Testis (tissue), 3 donors: ENCODE data around the gene RNF180. TPM values are rescaled to one million over a fixed set of nuclear protein-coding genes. Genes with fewer than 3 reads are reported as not detected.

Experiments
- DNase-seq: peaks from one replicate; pipeline ENCODE4 v3.0.0-alpha.2; 2019
- H3K27ac ChIP-seq, 2 donors: fragments of 200-600 bp; sonication (generic); one replicate each; pipeline ENCODE4 v1.5.1; 2019
- H3K27me3 ChIP-seq: fragments of 200-600 bp; sonication (generic); one replicate; pipeline ENCODE4 v1.5.1; 2019
- H3K36me3 ChIP-seq: fragments of 200-600 bp; sonication (generic); one replicate; pipeline ENCODE4 v1.5.1; 2017; ENCODE audit warnings: low read depth; ENCODE audit errors: missing control alignments
- H3K4me1 ChIP-seq: fragments of 200-600 bp; sonication (generic); one replicate; pipeline ENCODE4 v1.5.1; 2019
- H3K4me3 ChIP-seq, 2 donors: fragments of 200-600 bp; sonication (generic); one replicate each; pipeline ENCODE4 v1.5.1; 2017 to 2019
- H3K9me3 ChIP-seq: fragments of 200-600 bp; sonication (generic); one replicate; pipeline ENCODE4 v1.5.1; 2017
- POLR2A ChIP-seq: fragments of 450-650 bp; IDR thresholded peaks from one replicate; pipeline ENCODE4 v1.6.1; 2017; ENCODE audit warnings: antibody characterized with exemption, mild to moderate bottlenecking, moderate library complexity
- WGBS, 2 donors: methylation state at CpG; one replicate each; pipeline ENCODE4 v1.1.5; 2018; 5-methylcytosine and 5-hydroxymethylcytosine counted together
- intact Hi-C: fragments of 100-400 bp; cut with DNase I; formaldehyde crosslinking; loops from one replicate; pipeline ENCODE4 v1.15.1; 2023; ENCODE audit warnings: low total_unique reads
- polyA plus RNA-seq: library from polyadenylated mRNA; stranded (reverse); fragments of 350-450 nt; fragmentation: Illumina TruSeq; extraction: RNeasy Lipid Tissue Mini Kit (QIAGEN cat#74804); gene quantifications from one replicate; pipeline ENCODE4 v1.2.3, GENCODE V29; 2014; ENCODE audit warnings: low read depth, low replicate concordance; ENCODE audit not compliant: insufficient read depth
- total RNA-seq, 2 donors: library from RNA; depleted of rRNA; stranded (reverse); fragments of >200 nt; gene quantifications; one replicate each; pipeline ENCODE4 v1.2.3, GENCODE V29; 2016
- TF ChIP-seq, protein P1 (sequence below), 3 experiments: fragments of 450-650 bp in 2 of 3; fragments of 200-600 bp in 1 of 3; sonication (generic) in 1 of 3; IDR thresholded peaks; one replicate each; pipeline ENCODE4 v1.5.1; 2016 to 2019; ENCODE audit warnings: antibody characterized with exemption in 3 of 3, mild to moderate bottlenecking in 2 of 3, moderate library complexity in 1 of 3

RNF180 gene
- total and polyA plus RNA-seq, 3 donors from 2014 or later: 4.5 to 25.6 (median 23.1) TPM

DNA sequence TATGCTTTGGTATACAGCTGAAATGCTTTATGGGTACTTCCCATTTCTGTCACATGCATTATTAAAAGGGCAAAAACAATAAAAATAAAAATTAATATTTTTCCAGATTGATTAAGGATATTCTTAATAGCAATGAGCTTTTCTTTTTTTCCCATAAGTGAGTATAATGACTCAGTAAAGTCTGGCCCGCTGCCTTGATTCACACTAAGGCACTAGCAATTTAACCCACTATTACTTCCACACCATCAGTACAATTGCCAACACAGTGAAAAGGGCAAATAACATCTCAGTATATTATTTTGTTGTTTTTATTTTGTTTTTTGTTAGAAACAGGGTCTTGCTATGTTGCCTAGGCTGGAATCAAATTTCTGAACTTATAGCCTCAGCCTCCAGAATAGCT lies 150.1 kb downstream of the RNF180 start:
- TF ChIP-seq POLR2A: no peak
- TF ChIP-seq, protein P1, sequence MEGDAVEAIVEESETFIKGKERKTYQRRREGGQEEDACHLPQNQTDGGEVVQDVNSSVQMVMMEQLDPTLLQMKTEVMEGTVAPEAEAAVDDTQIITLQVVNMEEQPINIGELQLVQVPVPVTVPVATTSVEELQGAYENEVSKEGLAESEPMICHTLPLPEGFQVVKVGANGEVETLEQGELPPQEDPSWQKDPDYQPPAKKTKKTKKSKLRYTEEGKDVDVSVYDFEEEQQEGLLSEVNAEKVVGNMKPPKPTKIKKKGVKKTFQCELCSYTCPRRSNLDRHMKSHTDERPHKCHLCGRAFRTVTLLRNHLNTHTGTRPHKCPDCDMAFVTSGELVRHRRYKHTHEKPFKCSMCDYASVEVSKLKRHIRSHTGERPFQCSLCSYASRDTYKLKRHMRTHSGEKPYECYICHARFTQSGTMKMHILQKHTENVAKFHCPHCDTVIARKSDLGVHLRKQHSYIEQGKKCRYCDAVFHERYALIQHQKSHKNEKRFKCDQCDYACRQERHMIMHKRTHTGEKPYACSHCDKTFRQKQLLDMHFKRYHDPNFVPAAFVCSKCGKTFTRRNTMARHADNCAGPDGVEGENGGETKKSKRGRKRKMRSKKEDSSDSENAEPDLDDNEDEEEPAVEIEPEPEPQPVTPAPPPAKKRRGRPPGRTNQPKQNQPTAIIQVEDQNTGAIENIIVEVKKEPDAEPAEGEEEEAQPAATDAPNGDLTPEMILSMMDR (IDR thresholded peaks at IDR 0.05): no peak
- intact Hi-C loops: no loop called here

DNA sequence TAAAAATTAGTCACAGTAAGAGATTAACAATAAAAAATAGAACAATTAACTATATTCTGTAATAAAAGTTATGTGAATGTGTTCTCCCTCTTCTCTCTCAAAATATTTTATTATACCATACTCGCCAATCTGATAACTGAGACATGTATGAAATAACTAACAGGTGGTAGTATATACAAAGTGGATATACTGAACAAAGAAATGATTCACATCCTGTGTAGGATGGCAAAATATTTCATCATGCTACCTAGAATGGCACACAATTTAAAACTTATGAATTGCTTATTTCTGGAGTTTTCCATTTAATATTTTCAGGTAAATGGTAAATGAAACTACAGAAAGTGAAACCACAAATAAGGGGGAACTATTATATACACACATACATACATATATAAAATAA lies 152.5 kb downstream of the RNF180 start:
- no peak for TF ChIP-seq POLR2A
- TF ChIP-seq, protein P1 (IDR thresholded peaks at IDR 0.05): no peak
- Histone ChIP-seq H3K27me3 (no peaks in the 10 kb centered on the region), H3K9me3 (no peaks in the 10 kb centered on the region), H3K27ac (no peak overlapping the region), H3K36me3 (no peaks in the 10 kb centered on the region), H3K4me1 (no peaks in the 10 kb centered on the region), H3K4me3 (no peak overlapping the region)
- 83 to 95% methylated on average over 1 of the region's 1 CpG for whole genome bisulfite sequencing, 2 donors
- no peak for DNase-seq
- intact Hi-C loops: no loop called here

More for the DNA sequence above, 150.1 kb downstream of the RNF180 start:
- no peaks in the 10 kb centered on the region for H3K36me3 ChIP-seq
- H3K4me3 ChIP-seq: no peak overlapping the region
- 87 to 89% methylated on average over 1 of the region's 1 CpG for whole genome bisulfite sequencing, 2 donors
- no peaks in the 10 kb centered on the region for H3K4me1 ChIP-seq
- no peaks in the 10 kb centered on the region for H3K27me3 ChIP-seq
- H3K27ac ChIP-seq: no peak overlapping the region
- DNase-seq: no peak
- no peaks in the 10 kb centered on the region for H3K9me3 ChIP-seq

- intact Hi-C loops: no loop called here
- H3K27ac ChIP-seq: no peak overlapping the region
- no peak for TF ChIP-seq POLR2A
- TF ChIP-seq, protein P1 (IDR thresholded peaks at IDR 0.05): no peak
- no peaks in the 10 kb centered on the region for H3K9me3 ChIP-seq
- no peaks in the 10 kb centered on the region for H3K36me3 ChIP-seq
- no peaks in the 10 kb centered on the region for H3K4me1 ChIP-seq
- no peak overlapping the region for H3K4me3 ChIP-seq
- no peak for DNase-seq
- WGBS, 2 donors: 85 to 93% methylated on average over 1 of the region's 1 CpG
- no peaks in the 10 kb centered on the region for H3K27me3 ChIP-seq
These were observed 157.9 kb downstream of the RNF180 start for GRCh38 chr5:64323591-64323990.

DNA sequence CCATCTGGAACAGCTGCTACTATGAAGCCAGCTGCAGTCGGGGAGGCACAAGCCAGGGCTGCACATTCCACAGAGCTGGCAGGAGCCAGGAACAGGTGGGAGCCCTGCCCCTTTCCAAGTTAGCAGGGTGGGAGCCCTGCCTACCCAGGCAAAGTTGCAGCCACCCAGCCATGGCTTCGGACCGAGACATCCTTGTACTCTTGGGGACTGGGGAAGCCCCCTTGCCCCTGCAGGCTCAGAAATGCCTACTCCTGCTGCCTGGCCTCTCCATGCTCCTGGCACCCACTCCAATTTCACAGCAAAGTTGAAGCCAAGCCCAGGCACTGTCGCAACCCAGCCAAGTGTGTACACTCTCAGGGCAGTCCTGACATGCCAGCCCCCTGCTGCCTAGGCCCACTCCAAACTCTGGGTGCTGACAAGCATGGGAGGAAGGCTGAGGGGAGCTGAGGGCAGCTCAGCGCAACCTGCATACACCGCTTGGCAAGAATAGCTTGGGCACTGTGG lies 165.1 kb downstream of the RNF180 start:
- intact Hi-C loops: no loop called here
- Histone ChIP-seq H3K27ac (no peak overlapping the region), H3K27me3 (no peaks in the 10 kb centered on the region), H3K9me3 (no peaks in the 10 kb centered on the region), H3K36me3 (no peaks in the 10 kb centered on the region), H3K4me1 (no peaks in the 10 kb centered on the region), H3K4me3 (no peak overlapping the region)
- TF ChIP-seq, protein P1 (IDR thresholded peaks at IDR 0.05): no peak
- TF ChIP-seq POLR2A: no peak
- WGBS, 2 donors: 89 to 90% methylated on average over 6 of the region's 6 CpGs
- DNase-seq: no peak

- intact Hi-C loops: no loop called here
- Histone ChIP-seq H3K4me1 (no peaks in the 10 kb centered on the region), H3K27ac (no peak overlapping the region), H3K27me3 (no peaks in the 10 kb centered on the region), H3K9me3 (no peaks in the 10 kb centered on the region), H3K4me3 (no peak overlapping the region), H3K36me3 (no peaks in the 10 kb centered on the region)
- no peak for DNase-seq
- WGBS, 2 donors: 82 to 98% methylated on average over 5 to 9 of the region's 9 CpGs
- TF ChIP-seq POLR2A: no peak
- TF ChIP-seq, protein P1 (IDR thresholded peaks at IDR 0.05): no peak
These were observed 166.1 kb downstream of the RNF180 start for GRCh38 chr5:64331597-64332277.
